HL-60/S4 (cell line): ENCODE results near the gene CDPF1.

Source experiments
- in situ Hi-C: fragments of 300-500 bp; cut with MboI; formaldehyde crosslinking; loops from 2 replicates; pipeline ENCODE4 v1.14.3; 2022; ENCODE audit warnings: low sequenced_read_pairs

CDPF1 gene

GRCh38 chr22:46259374-46259773, 9.3 kb upstream of the CDPF1 start:
- in situ Hi-C loops: no loop called here

GRCh38 chr22:46256358-46256958, 6.4 kb upstream of the CDPF1 start:
- in situ Hi-C loops: no loop called here

DNA sequence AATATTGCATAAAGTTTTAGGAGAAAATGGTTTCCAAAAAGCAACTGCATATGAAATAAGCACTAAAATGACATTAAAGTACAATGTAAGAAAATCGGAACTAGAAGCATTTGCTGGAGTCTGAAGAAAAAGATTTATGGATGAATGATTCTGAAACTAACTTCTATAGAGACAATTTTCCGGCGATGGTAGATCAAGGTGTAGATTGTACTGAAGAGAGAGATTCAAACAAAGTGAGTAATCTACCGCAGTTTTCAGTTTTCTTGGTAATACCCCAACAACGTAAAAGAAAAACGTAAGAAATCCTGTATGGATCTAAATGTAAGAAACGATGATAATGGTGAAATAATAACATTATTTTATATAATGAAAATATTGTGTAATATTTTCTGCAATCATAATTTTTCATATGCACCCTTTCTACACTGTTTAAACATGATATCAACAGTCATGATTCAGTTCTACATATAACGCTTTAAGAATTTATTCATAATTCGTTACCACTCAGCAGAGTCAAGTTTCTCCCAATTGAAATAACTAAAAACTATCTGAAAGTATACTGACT, 1.8 kb upstream of the CDPF1 start:
- in situ Hi-C loops: no loop called here

DNA sequence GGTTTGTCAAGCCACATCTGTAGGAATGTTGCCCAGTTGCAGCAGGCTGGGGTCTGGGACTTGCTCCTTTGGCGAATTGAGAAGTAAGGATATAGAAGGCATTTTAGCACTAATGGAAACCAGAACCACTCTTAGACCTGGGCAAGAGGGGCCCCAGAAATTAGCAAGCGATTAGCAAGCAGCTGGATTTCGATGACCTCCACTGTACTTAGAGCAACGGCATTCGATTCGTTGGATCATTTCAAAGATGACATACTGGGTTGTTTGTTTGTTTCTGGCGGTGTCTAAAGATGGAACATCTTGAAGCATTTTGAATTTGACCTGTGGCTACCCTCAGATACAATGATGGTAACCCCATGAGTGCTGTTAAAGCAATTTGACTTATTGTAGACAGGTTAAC, 1.2 kb upstream of the CDPF1 start:
- in situ Hi-C loops: no loop called here

GRCh38 chr22:46250783-46251125, 661 bp upstream of the CDPF1 start:
- in situ Hi-C loops: no loop called here

DNA sequence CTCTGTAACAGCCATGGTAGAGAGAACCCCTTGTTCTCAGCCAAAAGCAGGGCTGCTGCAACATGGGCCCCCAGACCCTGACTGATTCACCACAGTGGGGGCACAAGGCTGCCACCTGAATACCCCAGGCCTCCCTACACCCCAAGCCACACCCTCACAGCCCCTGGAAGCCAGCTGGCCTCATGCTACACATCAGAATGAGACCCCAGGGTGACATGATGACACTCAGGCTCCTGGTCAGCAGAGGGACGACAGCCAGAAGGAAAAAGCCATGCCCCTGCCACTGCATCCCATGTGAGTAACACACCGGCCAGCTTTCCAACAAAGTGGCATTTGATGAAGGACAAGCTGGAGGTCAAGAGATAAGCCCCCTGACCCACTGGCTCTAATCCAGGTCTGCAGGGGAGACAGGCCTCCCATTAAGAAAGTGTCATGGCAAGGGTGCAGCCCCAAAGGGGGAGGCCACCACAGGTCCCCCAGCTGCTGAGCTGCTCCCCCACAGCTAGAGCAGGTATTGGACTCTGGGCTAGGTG, 2.6 kb downstream of the CDPF1 start:
- in situ Hi-C loops: no loop called here

DNA sequence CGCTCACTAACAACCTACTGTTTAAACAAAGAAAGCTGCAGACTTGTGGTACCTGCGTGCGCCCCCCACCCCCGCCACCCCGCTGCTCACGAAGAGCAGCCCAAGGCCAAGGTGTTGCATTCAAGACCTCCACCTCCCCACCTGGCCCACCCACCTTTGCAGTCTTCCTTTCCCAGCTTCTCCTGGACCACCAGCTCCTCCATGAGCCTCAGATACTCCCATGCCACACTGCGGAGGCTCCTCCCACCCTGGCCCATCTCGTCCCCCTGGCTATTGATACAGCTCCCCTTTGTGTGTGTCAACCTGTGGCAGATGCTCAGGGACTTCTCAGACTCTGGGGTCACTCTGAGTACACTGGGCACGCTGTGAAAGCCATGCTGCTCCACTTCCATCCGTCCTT, 3.9 kb downstream of the CDPF1 start:
- in situ Hi-C loops: no loop called here

DNA sequence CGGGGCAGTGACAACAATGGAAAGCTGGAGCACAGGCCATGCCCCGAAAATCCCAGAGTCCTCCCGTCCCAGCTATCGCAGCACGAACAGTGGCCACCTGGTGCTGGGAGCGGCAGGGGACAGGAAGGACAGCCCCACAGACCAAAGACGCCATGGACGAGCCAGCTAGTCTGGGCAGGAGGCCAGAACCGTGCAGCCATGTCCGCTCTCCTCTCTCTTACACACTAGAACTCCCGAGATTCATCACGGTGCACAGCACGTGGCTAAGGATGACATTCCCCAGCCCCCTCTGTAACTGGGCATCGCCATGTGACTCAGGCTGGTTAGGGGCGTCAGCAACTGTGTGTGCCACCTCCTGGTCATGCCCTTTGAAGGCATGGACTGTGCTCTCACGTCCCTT, 4.6 kb downstream of the CDPF1 start:
- in situ Hi-C loops: no loop called here

GRCh38 chr22:46244771-46245170, 5.3 kb downstream of the CDPF1 start:
- in situ Hi-C loops: no loop called here

DNA sequence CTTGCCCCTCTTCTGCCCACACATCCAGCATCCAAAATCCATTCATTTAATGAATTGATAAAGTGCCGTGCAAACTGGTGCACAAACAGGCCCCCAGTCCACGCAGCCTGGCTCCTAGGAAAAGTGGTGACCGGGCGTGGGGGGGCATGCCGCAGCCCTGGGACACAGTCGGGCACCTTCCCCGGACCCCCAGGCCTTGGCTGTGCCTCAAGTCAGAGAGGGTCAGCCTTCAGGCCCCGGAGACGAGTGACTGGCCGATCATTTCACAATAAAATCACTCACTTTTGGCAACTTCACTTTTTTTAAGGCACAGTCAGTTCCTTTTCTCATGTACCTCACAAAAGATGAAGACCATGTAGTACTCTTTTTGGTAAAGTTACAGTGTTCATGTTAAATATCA, 8.0 kb downstream of the CDPF1 start:
- in situ Hi-C loops: no loop called here

GRCh38 chr22:46241396-46242007, 8.6 kb downstream of the CDPF1 start:
- in situ Hi-C loops: no loop called here

GRCh38 chr22:46240907-46241306, 9.2 kb downstream of the CDPF1 start:
- in situ Hi-C loops: no loop called here

DNA sequence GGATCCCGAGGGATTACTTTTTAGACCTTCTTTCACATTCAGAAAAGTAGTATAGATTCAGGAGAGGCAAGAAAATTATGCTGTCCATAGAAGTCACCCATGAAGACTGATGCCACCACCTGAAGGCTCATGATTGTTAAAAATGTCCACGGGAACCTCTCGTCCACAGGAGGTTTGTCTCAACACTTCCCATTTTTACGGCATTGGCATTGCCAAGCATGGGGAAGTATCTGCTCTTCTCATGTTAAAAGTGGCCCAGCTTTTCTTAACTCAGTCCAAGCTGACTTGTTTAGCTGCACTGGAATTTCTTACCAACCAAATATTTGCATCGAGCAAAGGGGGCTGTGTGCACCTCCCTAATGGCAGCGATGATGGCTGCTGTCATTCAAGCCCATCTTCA, 9.6 kb downstream of the CDPF1 start:
- in situ Hi-C loops: no loop called here

DNA sequence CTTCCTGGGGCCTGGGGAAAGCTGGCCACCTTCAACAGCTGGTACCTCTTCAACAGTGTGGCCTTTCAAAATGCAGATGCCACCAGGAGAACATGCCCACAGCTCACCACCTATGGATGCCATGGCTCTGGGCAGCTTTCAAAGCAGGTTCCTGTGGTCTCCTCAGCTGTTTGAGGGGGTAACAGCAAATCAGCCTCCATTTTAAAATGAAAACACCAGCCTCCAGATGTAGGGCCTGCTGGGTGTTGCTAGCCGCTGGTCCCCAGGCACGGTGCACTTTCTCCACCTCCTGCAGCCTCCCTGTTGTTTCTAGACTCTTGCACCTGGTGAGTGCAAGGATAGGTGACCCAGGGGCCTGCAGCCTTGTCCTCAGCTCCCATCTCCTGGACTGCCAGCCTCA, 10.0 kb downstream of the CDPF1 start:
- in situ Hi-C loops: no loop called here

DNA sequence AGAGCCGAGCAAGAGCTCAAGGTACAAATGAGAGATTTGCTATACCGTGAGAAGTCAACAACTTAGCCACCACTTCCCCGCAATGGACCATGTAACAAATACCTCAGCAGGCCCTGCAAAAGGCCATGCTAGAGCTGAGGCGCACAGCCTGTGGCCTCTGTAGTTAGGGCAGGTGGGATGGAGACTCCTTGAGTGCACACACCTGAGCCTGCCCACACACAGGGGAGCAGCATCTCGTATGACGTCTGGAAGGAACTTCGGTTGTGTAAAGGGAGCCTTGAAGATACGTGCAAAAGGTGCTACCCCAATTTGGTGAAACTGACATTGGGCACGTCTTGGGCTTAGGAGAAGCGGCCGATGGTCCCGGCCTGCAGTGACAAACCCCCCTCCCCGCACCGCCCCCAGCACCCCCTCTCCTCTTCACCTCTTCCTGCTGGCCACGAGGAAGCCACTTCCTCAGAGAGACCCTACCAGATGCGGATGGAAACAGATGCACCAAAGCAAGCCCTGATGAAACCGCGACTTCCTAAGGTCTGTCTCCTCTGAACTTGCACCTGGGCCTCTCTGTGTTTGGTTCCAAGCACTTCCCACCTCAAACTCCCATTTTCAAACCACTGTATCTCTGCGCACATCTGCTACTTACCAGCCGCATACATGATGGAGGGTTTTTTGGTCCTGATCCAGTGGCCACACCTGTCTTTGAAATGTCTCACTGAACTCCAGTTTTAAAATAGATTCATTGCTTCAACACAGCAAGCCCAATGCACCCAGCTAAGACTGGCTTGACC, 10.6 kb downstream of the CDPF1 start:
- in situ Hi-C loops: no loop called here

DNA sequence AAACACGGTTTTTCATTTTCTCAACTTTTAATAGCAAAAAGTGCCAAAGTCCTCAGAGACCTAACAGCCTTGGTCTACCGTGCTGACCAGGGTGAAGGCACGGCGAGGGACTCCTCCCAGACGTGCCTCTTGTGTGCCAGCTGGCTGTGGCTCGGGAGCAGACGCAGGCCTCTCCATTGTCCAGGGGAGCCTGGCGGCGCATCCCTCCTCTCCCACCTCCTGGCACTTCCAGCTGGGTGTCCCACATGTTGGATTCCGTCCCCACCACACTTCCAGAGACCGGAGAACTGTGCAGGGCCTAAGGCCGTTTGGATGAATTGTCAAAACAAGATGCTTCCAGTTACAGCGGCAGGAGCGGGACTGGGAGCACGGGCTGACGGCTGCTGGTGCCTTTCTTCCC, 11.6 kb downstream of the CDPF1 start:
- in situ Hi-C loops: no loop called here

- in situ Hi-C loops: no loop called here
Measured at GRCh38 chr22:46237453-46238124, 12.5 kb downstream of the CDPF1 start.

DNA sequence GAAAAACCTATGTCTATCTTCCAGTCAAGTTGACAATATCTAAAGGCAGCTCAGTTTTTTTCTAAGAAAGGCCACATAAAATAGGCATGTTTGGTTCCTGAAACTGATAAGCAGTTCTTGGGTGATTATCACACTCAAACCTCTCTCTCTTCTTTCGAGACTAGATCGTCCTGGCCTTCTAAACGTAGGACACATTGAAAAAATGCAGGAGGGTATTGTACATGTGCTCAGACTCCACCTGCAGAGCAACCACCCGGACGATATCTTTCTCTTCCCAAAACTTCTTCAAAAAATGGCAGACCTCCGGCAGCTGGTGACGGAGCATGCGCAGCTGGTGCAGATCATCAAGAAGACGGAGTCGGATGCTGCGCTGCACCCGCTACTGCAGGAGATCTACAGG, 15.1 kb downstream of the CDPF1 start:
- in situ Hi-C loops: no loop called here

- in situ Hi-C loops: no loop called here
Measured at GRCh38 chr22:46233231-46233630, 16.9 kb downstream of the CDPF1 start.

DNA sequence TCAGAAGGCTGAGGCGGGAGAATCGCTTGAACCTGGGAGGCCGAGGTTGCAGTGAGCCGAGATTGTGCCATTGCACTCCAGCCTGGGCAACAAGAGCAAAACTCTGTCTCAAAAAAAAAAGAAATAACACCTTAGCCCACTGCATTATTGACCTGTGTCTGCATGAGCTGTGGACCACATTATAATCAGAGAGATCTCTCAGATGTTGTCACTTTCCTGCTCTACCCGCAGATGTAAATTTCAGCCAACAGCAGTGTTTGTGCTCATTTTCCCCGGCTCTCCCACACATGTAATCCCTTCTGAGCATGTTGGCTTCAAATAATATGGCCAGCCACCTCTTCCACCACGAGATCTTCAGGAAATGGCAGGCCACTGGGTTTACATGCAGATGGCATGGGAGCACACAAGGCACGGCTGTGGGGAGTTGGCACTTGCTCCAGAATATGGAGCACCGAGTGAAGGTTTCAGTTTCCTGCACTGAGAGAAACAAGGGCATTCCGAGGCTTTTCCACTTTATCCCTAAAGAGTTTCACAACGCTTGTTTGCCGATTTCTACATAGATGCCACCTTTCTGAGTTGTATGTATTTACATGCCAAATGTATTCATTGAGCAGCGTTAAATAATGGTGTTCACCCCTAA, 19.7 kb downstream of the CDPF1 start:
- in situ Hi-C loops: no loop called here

GRCh38 chr22:46229701-46230100, 20.4 kb downstream of the CDPF1 start:
- in situ Hi-C loops: no loop called here
